A549 (cell line): Measurements from ENCODE around the gene NAXD. TPM values are rescaled to one million over a fixed set of nuclear protein-coding genes. Genes with fewer than 3 reads are reported as not detected.

ENCODE experiments used
- ATAC-seq, 2 experiments: fragments of 200-7000 bp in 1 of 2; fragments of >200 bp in 1 of 2; cut with Nextera tagmentation in 1 of 2; cut with Tn5 transposase in 1 of 2; 3 replicates each; pipeline versions ENCODE4 v1.8.0 to v1.9.1; 2018 to 2020; ENCODE audit warnings: mild to moderate bottlenecking in 1 of 2, moderate library complexity in 1 of 2
- CTCF ChIA-PET: fragments of 300-600 bp; sonication (Branson Sonifier 250); formaldehyde crosslinking; extraction: SDS; loops from one replicate; lab custom pipeline; 2021; ENCODE audit warnings: antibody characterized with exemption, inconsistent platforms; lab: Yijun Ruan, JAX
- POLR2A ChIA-PET: fragments of 350-600 bp; formaldehyde crosslinking; extraction: SDS; loops from one replicate; lab custom pipeline; 2021; ENCODE audit warnings: antibody characterized with exemption, inconsistent platforms; lab: Yijun Ruan, JAX
- DNase-seq, 2 experiments: peaks; one replicate each; pipeline versions ENCODE4 v3.0.0 to v3.0.0-alpha.2; 2011 to 2016; ENCODE audit warnings: low read depth in 1 of 2, low spot score in 1 of 2
- FAIRE-seq: peaks from 2 replicates; lab custom pipeline; 2011; peaks lifted over from hg19 to GRCh38; lab: Jason Lieb, UNC
- H3K27ac ChIP-seq, 2 experiments: fragments of >200 bp; sonication (Bioruptor Twin); formaldehyde crosslinking; 3 replicates each; pipeline ENCODE4 v1.5.1; 2016 to 2017
- H3K4me1 ChIP-seq: fragments of >200 bp; sonication (Bioruptor Twin); formaldehyde crosslinking; 3 replicates; pipeline ENCODE4 v1.6.1; 2016
- H3K4me2 ChIP-seq: fragments of >200 bp; sonication (Bioruptor Twin); formaldehyde crosslinking; 3 replicates; pipeline ENCODE4 v1.6.1; 2016
- H3K4me3 ChIP-seq: fragments of >200 bp; sonication (Bioruptor Twin); formaldehyde crosslinking; 3 replicates; pipeline ENCODE4 v1.5.1; 2016
- H3K9me3 ChIP-seq: fragments of >200 bp; sonication (Bioruptor Twin); formaldehyde crosslinking; 3 replicates; pipeline ENCODE4 v1.6.1; 2016
- CBX8 ChIP-seq: fragments of 200-600 bp; sonication (generic); IDR thresholded peaks from 2 replicates; pipeline ENCODE4 v1.6.1; 2016
- CHD4 ChIP-seq: fragments of 200-600 bp; sonication (generic); IDR thresholded peaks from 2 replicates; pipeline ENCODE4 v1.6.1; 2016; ENCODE audit warnings: antibody characterized with exemption, mild to moderate bottlenecking, borderline replicate concordance
- E2F6 ChIP-seq: IDR thresholded peaks from 2 replicates; pipeline ENCODE4 v1.6.1; 2012; ENCODE audit warnings: low read depth, borderline replicate concordance
- ELK1 ChIP-seq: fragments of 150-350 bp; IDR thresholded peaks from 2 replicates; pipeline ENCODE4 v1.6.1; 2014; ENCODE audit warnings: low read depth, mild to moderate bottlenecking, low read length
- EP300 ChIP-seq, 2 experiments: fragments of >200 bp; sonication (Bioruptor Twin); formaldehyde crosslinking; IDR thresholded peaks; 2 replicates in 1 of 2; 3 replicates in 1 of 2; pipeline ENCODE4 v1.6.1; 2016 to 2017
- FOSB ChIP-seq: fragments of 250-450 bp; sonication (Bioruptor Pico); IDR thresholded peaks from 2 replicates; pipeline ENCODE4 v1.5.0; 2020; ENCODE audit warnings: mild to moderate bottlenecking, moderate library complexity
- FOSL2 ChIP-seq, 2 experiments: fragments of 450-650 bp in 1 of 2; fragments of >200 bp in 1 of 2; sonication (Bioruptor Twin) in 1 of 2; formaldehyde crosslinking; IDR thresholded peaks; 2 replicates each; pipeline versions ENCODE4 v1.5.0 to v1.6.1; 2016 to 2020; ENCODE audit warnings: mild to moderate bottlenecking in 1 of 2, moderate library complexity in 1 of 2
- FOXS1 ChIP-seq: fragments of 250-450 bp; sonication (Bioruptor Pico); IDR thresholded peaks from 2 replicates; pipeline ENCODE4 v1.5.0; 2020; ENCODE audit warnings: mild to moderate bottlenecking, moderate library complexity
- HOXB5 ChIP-seq: fragments of 250-450 bp; sonication (Bioruptor Pico); IDR thresholded peaks from 2 replicates; pipeline ENCODE4 v1.5.0; 2020; ENCODE audit warnings: mild to moderate bottlenecking, moderate library complexity
- KDM5A ChIP-seq: fragments of 200-600 bp; sonication (generic); IDR thresholded peaks from 2 replicates; pipeline ENCODE4 v1.6.1; 2016; ENCODE audit warnings: antibody characterized with exemption, mild to moderate bottlenecking
- MAFK ChIP-seq: fragments of 450-650 bp; IDR thresholded peaks from 2 replicates; pipeline ENCODE4 v1.6.1; 2014; ENCODE audit not compliant: partially characterized antibody
- MAX ChIP-seq: IDR thresholded peaks from 2 replicates; pipeline ENCODE4 v1.6.1; 2012
- MAZ ChIP-seq: fragments of 150-350 bp; IDR thresholded peaks from 2 replicates; pipeline ENCODE4 v1.6.1; 2014; ENCODE audit warnings: antibody characterized with exemption, low read depth, low read length, borderline replicate concordance
- MYC ChIP-seq: IDR thresholded peaks from 2 replicates; pipeline ENCODE4 v1.6.1; 2012; ENCODE audit warnings: mild to moderate bottlenecking, inconsistent platforms, low read length, improper control_type of control experiment, borderline replicate concordance
- NFE2L2 ChIP-seq: fragments of 150-350 bp; conservative IDR thresholded peaks from 2 replicates; pipeline ENCODE4 v1.6.1; 2014; ENCODE audit warnings: low read length
- NR3C1 ChIP-seq: fragments of >200 bp; sonication (Bioruptor Twin); formaldehyde crosslinking; IDR thresholded peaks from 3 replicates; pipeline ENCODE4 v1.6.1; 2017
- PHF8 ChIP-seq: fragments of 200-600 bp; sonication (generic); IDR thresholded peaks from 2 replicates; pipeline ENCODE4 v1.6.1; 2016; ENCODE audit warnings: low read depth, mild to moderate bottlenecking, antibody characterized with exemption, moderate library complexity, borderline replicate concordance
- SMC3 ChIP-seq: fragments of >200 bp; sonication (Bioruptor Twin); formaldehyde crosslinking; IDR thresholded peaks from 3 replicates; pipeline ENCODE4 v1.6.1; 2018; ENCODE audit warnings: inconsistent platforms
- SREBF2 ChIP-seq: fragments of 450-650 bp; IDR thresholded peaks from 2 replicates; pipeline ENCODE4 v1.6.1; 2014; ENCODE audit warnings: mild to moderate bottlenecking, moderate library complexity
- TP53 ChIP-seq: fragments of 250-450 bp; sonication (Bioruptor Pico); IDR thresholded peaks from 2 replicates; pipeline ENCODE4 v1.5.0; 2021; ENCODE audit warnings: mild to moderate bottlenecking, moderate library complexity
- WGBS: methylation state at CpG from one replicate; pipeline ENCODE4 v1.1.6; 2017; ENCODE audit errors: missing lambda C conversion rate; 5-methylcytosine and 5-hydroxymethylcytosine counted together
- polyA plus RNA-seq, 4 experiments: library from polyadenylated mRNA; depleted of rRNA in 3 of 4; stranded (reverse); fragments of >200 nt; fragmentation: RNase III in 1 of 4; extraction: RNeasy Plus Mini Kit Qiagen cat#74134 plus additional on column Dnase treatment in 1 of 4; gene quantifications; 2 replicates in 3 of 4; 3 replicates in 1 of 4; pipeline ENCODE4 v1.2.3, GENCODE V29; 2011 to 2017
- TF ChIP-seq, protein P1 (sequence below): fragments of >200 bp; sonication (Bioruptor Twin); formaldehyde crosslinking; IDR thresholded peaks from 3 replicates; pipeline ENCODE4 v1.5.1; 2016
- TF ChIP-seq, protein P2 (sequence below): fragments of 250-450 bp; sonication (Bioruptor Pico); IDR thresholded peaks from 2 replicates; pipeline ENCODE4 v1.5.0; 2020; ENCODE audit warnings: low read depth, mild to moderate bottlenecking, moderate library complexity

The NAXD gene
- polyA plus RNA-seq, 2 of the 4 experiments (the other 2 are of a cell fraction), result 14.2 to 19.0 TPM

- FAIRE-seq, result no peak
- POLR2A ChIA-PET, result no interaction called here
- WGBS, result 85% methylated on average over 8 of the region's 8 CpGs
- no peak for DNase-seq
- Histone ChIP-seq H3K4me3 (no peak overlapping the region), H3K9me3 (no peaks in the 10 kb centered on the region), H3K4me2 (no peak overlapping the region), H3K4me1 (peaks cover 5% of the 10 kb centered on the region; the same call in 1 of the 3 replicates), H3K27ac (no peak overlapping the region)
- CTCF ChIA-PET, result no interaction called here
- no peak for TF ChIP-seq PHF8
- no peak for TF ChIP-seq MYC
- no peak for TF ChIP-seq FOSL2 (IDR thresholded peaks at IDR 0.05)
- TF ChIP-seq FOSL2 (CRISPR knock-in tag; IDR thresholded peaks at IDR 0.05), result no peak
- TF ChIP-seq TP53 (CRISPR knock-in tag), result no peak
- no peak for TF ChIP-seq MAFK
- TF ChIP-seq EP300 (IDR thresholded peaks at IDR 0.05), result no peak
- no peak for ATAC-seq
Measured at GRCh38 chr13:110633776-110634175, 18.4 kb downstream of the NAXD start.

DNA sequence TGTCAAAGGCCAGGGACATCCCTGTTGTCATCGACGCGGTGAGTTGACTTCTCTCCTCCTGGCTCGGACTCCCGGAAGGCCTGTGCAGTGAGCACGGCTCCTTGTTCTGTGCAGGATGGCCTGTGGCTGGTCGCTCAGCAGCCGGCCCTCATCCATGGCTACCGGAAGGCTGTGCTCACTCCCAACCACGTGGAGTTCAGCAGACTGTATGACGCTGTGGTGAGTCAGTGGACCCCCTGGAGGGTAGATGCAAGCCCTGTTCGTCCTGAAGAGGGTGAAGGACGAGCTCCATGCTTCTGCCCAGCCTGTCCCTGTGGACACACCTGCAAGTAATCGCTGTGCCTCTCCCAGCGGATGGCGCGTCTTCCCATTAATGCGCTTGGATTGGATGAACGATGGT, 19.2 kb downstream of the NAXD start:
- Histone ChIP-seq H3K27ac (0 out of 6 replicates have a peak overlapping the region, but pooled peaks of 1 of the 2 experiments have one; percentile 45), H3K9me3 (no peaks in the 10 kb centered on the region), H3K4me3 (no peak overlapping the region), H3K4me2 (no peak overlapping the region), H3K4me1 (peaks cover 5% of the 10 kb centered on the region; the same call in 1 of the 3 replicates)
- ATAC-seq (peak; percentile 74 to 76; a peak in 5 of 6 replicates), DNase-seq (peak; percentile 26), FAIRE-seq (no peak)
- 71% methylated on average over 7 of the region's 19 CpGs for WGBS
- POLR2A ChIA-PET, result no interaction called here
- CTCF ChIA-PET, result no interaction called here
- peak; percentile 49 for TF ChIP-seq MAX
- TF ChIP-seq FOXS1 (CRISPR knock-in tag), result no peak
- TF ChIP-seq HOXB5 (CRISPR knock-in tag), result no peak
- no peak for TF ChIP-seq E2F6
- TF ChIP-seq SMC3, result no peak
- TF ChIP-seq FOSB (CRISPR knock-in tag), result no peak
- TF ChIP-seq NR3C1, result no peak
- no peak for TF ChIP-seq CHD4
- TF ChIP-seq FOSL2 (IDR thresholded peaks at IDR 0.05), result no peak
- TF ChIP-seq FOSL2 (CRISPR knock-in tag; IDR thresholded peaks at IDR 0.05), result peak; percentile 45
- TF ChIP-seq, protein P1, sequence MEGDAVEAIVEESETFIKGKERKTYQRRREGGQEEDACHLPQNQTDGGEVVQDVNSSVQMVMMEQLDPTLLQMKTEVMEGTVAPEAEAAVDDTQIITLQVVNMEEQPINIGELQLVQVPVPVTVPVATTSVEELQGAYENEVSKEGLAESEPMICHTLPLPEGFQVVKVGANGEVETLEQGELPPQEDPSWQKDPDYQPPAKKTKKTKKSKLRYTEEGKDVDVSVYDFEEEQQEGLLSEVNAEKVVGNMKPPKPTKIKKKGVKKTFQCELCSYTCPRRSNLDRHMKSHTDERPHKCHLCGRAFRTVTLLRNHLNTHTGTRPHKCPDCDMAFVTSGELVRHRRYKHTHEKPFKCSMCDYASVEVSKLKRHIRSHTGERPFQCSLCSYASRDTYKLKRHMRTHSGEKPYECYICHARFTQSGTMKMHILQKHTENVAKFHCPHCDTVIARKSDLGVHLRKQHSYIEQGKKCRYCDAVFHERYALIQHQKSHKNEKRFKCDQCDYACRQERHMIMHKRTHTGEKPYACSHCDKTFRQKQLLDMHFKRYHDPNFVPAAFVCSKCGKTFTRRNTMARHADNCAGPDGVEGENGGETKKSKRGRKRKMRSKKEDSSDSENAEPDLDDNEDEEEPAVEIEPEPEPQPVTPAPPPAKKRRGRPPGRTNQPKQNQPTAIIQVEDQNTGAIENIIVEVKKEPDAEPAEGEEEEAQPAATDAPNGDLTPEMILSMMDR, result no peak

- Histone ChIP-seq H3K4me3 (no peak overlapping the region), H3K27ac (no peak overlapping the region), H3K4me1 (peaks cover 5% of the 10 kb centered on the region; the same call in 1 of the 3 replicates), H3K9me3 (no peaks in the 10 kb centered on the region), H3K4me2 (no peak overlapping the region)
- POLR2A ChIA-PET, result no interaction called here
- no peak for ATAC-seq
- TF ChIP-seq CBX8, result no peak
- no peak for FAIRE-seq
- no peak for DNase-seq
- CTCF ChIA-PET, result no interaction called here
- WGBS, result 95% methylated on average over 14 of the region's 19 CpGs
Measured at GRCh38 chr13:110635405-110636002, 20.2 kb downstream of the NAXD start.

DNA sequence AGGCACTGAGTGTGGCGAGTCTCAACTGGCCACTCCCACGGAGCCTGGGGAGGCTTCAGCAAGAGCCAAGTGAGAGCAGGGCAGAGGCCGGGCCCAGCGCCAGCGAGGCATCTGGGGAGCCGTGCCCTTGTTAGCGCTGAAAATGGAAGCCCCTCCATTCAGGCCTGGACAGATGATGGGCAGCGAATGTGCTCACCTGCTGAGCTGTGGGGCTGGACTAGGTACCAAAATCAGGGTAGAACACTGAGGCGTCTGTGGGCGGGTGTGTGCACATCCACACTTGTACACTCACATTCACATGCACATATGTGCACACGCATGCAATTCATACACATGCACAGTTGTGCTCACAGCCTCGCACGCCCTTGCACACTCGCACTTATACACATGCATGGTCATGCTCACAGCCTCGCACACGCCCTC, 20.7 kb downstream of the NAXD start:
- CTCF ChIA-PET, result no interaction called here
- no peak for FAIRE-seq
- no peaks in the 10 kb centered on the region for H3K9me3 ChIP-seq
- no peak overlapping the region for H3K27ac ChIP-seq
- H3K4me2 ChIP-seq, result no peak overlapping the region
- POLR2A ChIA-PET, result no interaction called here
- DNase-seq, result no peak
- WGBS, result 97% methylated on average over 14 of the region's 16 CpGs
- peaks cover 5% of the 10 kb centered on the region; the same call in 1 of the 3 replicates for H3K4me1 ChIP-seq
- TF ChIP-seq ELK1, result no peak
- TF ChIP-seq, protein P2, sequence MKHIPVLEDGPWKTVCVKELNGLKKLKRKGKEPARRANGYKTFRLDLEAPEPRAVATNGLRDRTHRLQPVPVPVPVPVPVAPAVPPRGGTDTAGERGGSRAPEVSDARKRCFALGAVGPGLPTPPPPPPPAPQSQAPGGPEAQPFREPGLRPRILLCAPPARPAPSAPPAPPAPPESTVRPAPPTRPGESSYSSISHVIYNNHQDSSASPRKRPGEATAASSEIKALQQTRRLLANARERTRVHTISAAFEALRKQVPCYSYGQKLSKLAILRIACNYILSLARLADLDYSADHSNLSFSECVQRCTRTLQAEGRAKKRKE (CRISPR knock-in tag), result no peak
- no peak for TF ChIP-seq SREBF2
- no peak for TF ChIP-seq KDM5A
- TF ChIP-seq MAZ, result no peak
- no peak for TF ChIP-seq FOXS1 (CRISPR knock-in tag)
- no peak for TF ChIP-seq NFE2L2
- no peak for ATAC-seq
- H3K4me3 ChIP-seq, result no peak overlapping the region
